ENCODE results near the gene SEC24D. TPM values are rescaled to one million over a fixed set of nuclear protein-coding genes. Genes with fewer than 3 reads are reported as not detected.

SEC24D gene
- total RNA-seq, 1 experiment from 2014 or later = 61.5 TPM

DNA sequence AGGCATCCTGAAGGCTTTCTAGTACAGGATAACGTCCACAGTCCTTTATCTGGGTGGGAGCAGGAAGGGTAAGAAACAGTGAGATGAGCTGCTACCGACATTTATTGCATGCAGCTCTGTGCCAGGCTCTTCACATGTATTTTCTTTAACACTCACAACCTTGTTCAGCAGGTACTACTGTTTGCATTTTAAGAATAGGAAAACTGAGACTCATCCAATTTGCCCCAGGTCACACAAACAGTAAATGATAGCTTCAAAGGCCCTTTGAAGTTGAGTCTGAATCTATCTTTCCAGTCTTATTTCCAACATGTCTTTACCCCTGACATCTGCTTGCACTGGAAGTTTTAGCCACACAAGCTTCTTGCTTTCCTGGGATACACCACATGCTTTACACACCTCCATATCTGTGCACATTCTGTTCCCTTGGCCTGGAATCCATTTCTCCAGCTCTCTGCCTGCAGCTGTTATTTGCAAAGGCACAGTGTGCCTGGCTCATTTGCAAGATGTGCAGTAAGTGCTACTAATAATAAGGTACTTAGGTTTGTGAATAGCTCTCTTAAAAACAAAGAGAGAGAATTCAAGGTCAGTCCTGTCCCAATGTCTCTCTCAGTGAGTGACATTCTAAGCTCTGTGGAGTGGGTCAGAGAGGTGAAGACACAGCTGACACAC is 89.5 kb downstream of the SEC24D start:
- H3K56ac ChIP-seq (ENCODE audit: insufficient read length, low read depth, low read length) = no peak overlapping the region
- no peak overlapping the region for H4K5ac ChIP-seq (ENCODE audit: insufficient read length, low read depth, low read length)
- H2BK12ac ChIP-seq (ENCODE audit: insufficient read length, low read depth, low read length) = no peak overlapping the region
- H2BK20ac ChIP-seq (ENCODE audit: low read depth, low read length, poor library complexity, severe bottlenecking) = no peak overlapping the region
- H3K4ac ChIP-seq (ENCODE audit: low read depth, low read length) = no peak overlapping the region
- no peak overlapping the region for H2BK120ac ChIP-seq (ENCODE audit: low read depth, low read length, poor library complexity, severe bottlenecking)
- H3K4me2 ChIP-seq (ENCODE audit: insufficient read depth, insufficient read length, low read length) = no peak overlapping the region
- H2BK5ac ChIP-seq (ENCODE audit: insufficient read length, low read length) = no peak overlapping the region
- H3K9me3 ChIP-seq (ENCODE audit: control insufficient read depth, low read depth, low read length) = no peaks in the 10 kb centered on the region
- DNase-seq = no peak
- Mint-ChIP-seq H3K27me3 (ENCODE audit: low read depth) (no peaks in the 10 kb centered on the region), H3K4me1 (no peaks in the 10 kb centered on the region), H3K9me3 (no peaks in the 10 kb centered on the region), H3K36me3 (ENCODE audit: insufficient read depth in 1 of 3, low read depth in 3 of 3) (peaks cover 9 to 37% (median 19%) of the 10 kb centered on the region in 3 experiments; a peak in 6 of 7 replicates), H3K4me3 (no peak overlapping the region), H3K27ac (peak overlapping the region in 1 of 3 experiments; percentile 76; a peak in 2 of 7 replicates)
- TF ChIP-seq, protein P1, sequence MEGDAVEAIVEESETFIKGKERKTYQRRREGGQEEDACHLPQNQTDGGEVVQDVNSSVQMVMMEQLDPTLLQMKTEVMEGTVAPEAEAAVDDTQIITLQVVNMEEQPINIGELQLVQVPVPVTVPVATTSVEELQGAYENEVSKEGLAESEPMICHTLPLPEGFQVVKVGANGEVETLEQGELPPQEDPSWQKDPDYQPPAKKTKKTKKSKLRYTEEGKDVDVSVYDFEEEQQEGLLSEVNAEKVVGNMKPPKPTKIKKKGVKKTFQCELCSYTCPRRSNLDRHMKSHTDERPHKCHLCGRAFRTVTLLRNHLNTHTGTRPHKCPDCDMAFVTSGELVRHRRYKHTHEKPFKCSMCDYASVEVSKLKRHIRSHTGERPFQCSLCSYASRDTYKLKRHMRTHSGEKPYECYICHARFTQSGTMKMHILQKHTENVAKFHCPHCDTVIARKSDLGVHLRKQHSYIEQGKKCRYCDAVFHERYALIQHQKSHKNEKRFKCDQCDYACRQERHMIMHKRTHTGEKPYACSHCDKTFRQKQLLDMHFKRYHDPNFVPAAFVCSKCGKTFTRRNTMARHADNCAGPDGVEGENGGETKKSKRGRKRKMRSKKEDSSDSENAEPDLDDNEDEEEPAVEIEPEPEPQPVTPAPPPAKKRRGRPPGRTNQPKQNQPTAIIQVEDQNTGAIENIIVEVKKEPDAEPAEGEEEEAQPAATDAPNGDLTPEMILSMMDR (conservative IDR thresholded peaks at IDR 0.05) = no peak
- no peaks in the 10 kb centered on the region for H4K20me1 ChIP-seq (ENCODE audit: control insufficient read depth, insufficient read depth, insufficient read length)
- H3K27me3 ChIP-seq (ENCODE audit: insufficient read depth, low read length) = no peaks in the 10 kb centered on the region
- H2AK5ac ChIP-seq (ENCODE audit: insufficient read length, low read length) = no peak overlapping the region
- H3K14ac ChIP-seq (ENCODE audit: insufficient read depth, low read length) = no peak overlapping the region
- WGBS (ENCODE audit: extremely low coverage, insufficient read length, low lambda C conversion rate) = no CpG with 5 or more reads among the region's 2 CpGs
- H4K8ac ChIP-seq (replicated peaks; ENCODE audit: insufficient read length, low read depth, low read length) = no peak overlapping the region
- no peak overlapping the region for H3K9ac ChIP-seq (ENCODE audit: extremely low read depth, insufficient read length, low read length)
- no peaks in the 10 kb centered on the region for H3K79me1 ChIP-seq (ENCODE audit: insufficient read depth, low read depth, low read length, poor library complexity, severe bottlenecking)
- no peaks in the 10 kb centered on the region for H3K23me2 ChIP-seq (ENCODE audit: insufficient read length, low read depth, low read length, poor library complexity, severe bottlenecking)
- no peaks in the 10 kb centered on the region; the same call in 1 of the 2 replicates for H3K79me2 ChIP-seq (ENCODE audit: insufficient read depth, low read length)
- H2AFZ ChIP-seq (ENCODE audit: low read length) = no peak overlapping the region
- H3K23ac ChIP-seq (ENCODE audit: insufficient read length, low read depth, low read length) = no peak overlapping the region
- no peak overlapping the region for H3K18ac ChIP-seq (ENCODE audit: insufficient read length, low read depth, low read length)
- no peak overlapping the region for H3T11ph ChIP-seq (ENCODE audit: low read length)
- no peak overlapping the region for H2BK15ac ChIP-seq (ENCODE audit: low read depth, low read length)
- H3K4me1 ChIP-seq (ENCODE audit: insufficient read depth, low read length) = no peaks in the 10 kb centered on the region; the same call in 1 of the 2 replicates
- no peak overlapping the region for H4K91ac ChIP-seq (ENCODE audit: insufficient read length, low read depth, low read length)
- H3K27ac ChIP-seq (ENCODE audit: insufficient read length, low read depth, low read length) = no peak overlapping the region
